Nasal cavity respiratory epithelium epithelial cell of viscerocranial mucosa (primary cell): ENCODE results near the gene IGFBP6. TPM values are rescaled to one million over a fixed set of nuclear protein-coding genes. Genes with fewer than 3 reads are reported as not detected.

Experiments used
- total RNA-seq: library from RNA; depleted of rRNA; stranded (reverse); fragments of >200 nt; gene quantifications from 2 replicates; pipeline ENCODE4 v1.2.3, GENCODE V29; 2014

Gene IGFBP6
- total RNA-seq = 18.2 and 108 TPM in 2 replicates

GRCh38 chr12:53097564-53098353 lies at the start of gene IGFBP6:
Gene IGFBP6, plus strand, starts transcription at chr12:53097667. Its CDS starts 51 bp downstream, at chr12:53097718.

GRCh38 chr12:53049571-53050318 lies 47.7 kb upstream of the IGFBP6 start, which contains the start of gene TNS2:
Gene TNS2, plus strand, starts transcription at chr12:53050065. Its CDS starts 121 bp downstream, at chr12:53050186.

GRCh38 chr12:53079226-53080117 lies 18.0 kb upstream of the IGFBP6 start, which contains the start of gene SPRYD3:
Gene SPRYD3, minus strand, starts transcription at chr12:53079390. Its CDS starts 57 bp downstream, at chr12:53079333.

GRCh38 chr12:53102883-53103807 lies 5.7 kb downstream of the IGFBP6 start, which contains the start of gene SOAT2:
Gene SOAT2, plus strand, starts transcription at chr12:53103486. Its CDS starts 92 bp downstream, at chr12:53103578.

Other genes starting within 250 kb of the IGFBP6 start
- gene KRT78, start 248.7 kb upstream of the IGFBP6 start, total RNA-seq = 0.36 and 6.2 TPM in 2 replicates
- 172 and 194 TPM in 2 replicates for gene KRT8, start 192.6 kb upstream of the IGFBP6 start, total RNA-seq
- gene KRT18, start 148.5 kb upstream of the IGFBP6 start, total RNA-seq = 181 and 366 TPM in 2 replicates
- 1,225 and 1,493 TPM in 2 replicates for gene EIF4B, start 91.2 kb upstream of the IGFBP6 start, total RNA-seq
- gene TNS2, start 47.6 kb upstream of the IGFBP6 start, total RNA-seq = 0.34 and 3.1 TPM in 2 replicates
- 24.3 and 25.5 TPM in 2 replicates for gene SPRYD3, start 18.3 kb upstream of the IGFBP6 start, total RNA-seq
- gene SOAT2, start 5.8 kb downstream of the IGFBP6 start, total RNA-seq = not detected in 2 replicates
- gene ZNF740, start 83.1 kb downstream of the IGFBP6 start, total RNA-seq = 13.3 and 20.4 TPM in 2 replicates
- 5.5 and 12.0 TPM in 2 replicates for gene CSAD, start 83.3 kb downstream of the IGFBP6 start, total RNA-seq
- 2.6 and 3.1 TPM in 2 replicates for gene ITGB7, start 109.6 kb downstream of the IGFBP6 start, total RNA-seq
- gene RARG, start 134.5 kb downstream of the IGFBP6 start, total RNA-seq = 33.2 and 96.8 TPM in 2 replicates
- gene ESPL1, start 170.6 kb downstream of the IGFBP6 start, total RNA-seq = 0.34 and 1.1 TPM in 2 replicates
- 191 and 243 TPM in 2 replicates for gene PFDN5, start 197.9 kb downstream of the IGFBP6 start, total RNA-seq
- 21.0 and 28.4 TPM in 2 replicates for gene MYG1, start 202.0 kb downstream of the IGFBP6 start, total RNA-seq
- gene AAAS, start 223.9 kb downstream of the IGFBP6 start, total RNA-seq = 25.3 and 32.5 TPM in 2 replicates
- not detected in 2 replicates for gene SP7, start 238.7 kb downstream of the IGFBP6 start, total RNA-seq